ENCODE measurements around the gene HK1. TPM values are rescaled to one million over a fixed set of nuclear protein-coding genes. Genes with fewer than 3 reads are reported as not detected.

HK1 gene
- total RNA-seq, 1 donor from 2014 or later = 88.8 TPM

- no peak for TF ChIP-seq CTCF (conservative IDR thresholded peaks at IDR 0.05)
- peaks cover 7% of the 10 kb centered on the region for H3K4me1 Mint-ChIP-seq
- DNase-seq (ENCODE audit: low read depth, low spot score) = no peak
- H3K27me3 Mint-ChIP-seq (ENCODE audit: low read depth) = peaks cover 3% of the 10 kb centered on the region
- no peak overlapping the region for H3K4me3 Mint-ChIP-seq
- H3K27ac Mint-ChIP-seq (ENCODE audit: unreplicated experiment) = no peak overlapping the region
- H3K9me3 Mint-ChIP-seq = no peaks in the 10 kb centered on the region
- H3K36me3 Mint-ChIP-seq (ENCODE audit: low read depth) = no peaks in the 10 kb centered on the region
Measured at GRCh38 chr10:69419096-69419743, 140.9 kb downstream of the HK1 start.

- Mint-ChIP-seq H3K36me3 (ENCODE audit: low read depth) (no peaks in the 10 kb centered on the region), H3K27ac (ENCODE audit: unreplicated experiment) (no peak overlapping the region), H3K27me3 (ENCODE audit: low read depth) (peaks cover 3% of the 10 kb centered on the region), H3K4me1 (peaks cover 7% of the 10 kb centered on the region), H3K4me3 (no peak overlapping the region), H3K9me3 (no peaks in the 10 kb centered on the region)
- DNase-seq (ENCODE audit: low read depth, low spot score) = no peak
- TF ChIP-seq CTCF (conservative IDR thresholded peaks at IDR 0.05) = no peak
Measured at GRCh38 chr10:69419744-69420126, 141.4 kb downstream of the HK1 start.

- Mint-ChIP-seq H3K36me3 (ENCODE audit: low read depth) (no peaks in the 10 kb centered on the region), H3K27me3 (ENCODE audit: low read depth) (peaks cover 3% of the 10 kb centered on the region), H3K27ac (ENCODE audit: unreplicated experiment) (no peak overlapping the region), H3K9me3 (no peaks in the 10 kb centered on the region), H3K4me1 (peaks cover 7% of the 10 kb centered on the region), H3K4me3 (no peak overlapping the region)
- DNase-seq (ENCODE audit: low read depth, low spot score) = no peak
- no peak for TF ChIP-seq CTCF (conservative IDR thresholded peaks at IDR 0.05)
Measured at GRCh38 chr10:69421611-69422308, 143.5 kb downstream of the HK1 start.

- H3K36me3 Mint-ChIP-seq (ENCODE audit: low read depth) = no peaks in the 10 kb centered on the region
- DNase-seq (ENCODE audit: low read depth, low spot score) = no peak
- H3K4me1 Mint-ChIP-seq = peaks cover 6% of the 10 kb centered on the region
- no peak overlapping the region for H3K4me3 Mint-ChIP-seq
- no peak for TF ChIP-seq CTCF (conservative IDR thresholded peaks at IDR 0.05)
- peaks cover 3% of the 10 kb centered on the region for H3K27me3 Mint-ChIP-seq (ENCODE audit: low read depth)
- H3K27ac Mint-ChIP-seq (ENCODE audit: unreplicated experiment) = no peak overlapping the region
- H3K9me3 Mint-ChIP-seq = no peaks in the 10 kb centered on the region
Measured at GRCh38 chr10:69422676-69423075, 144.4 kb downstream of the HK1 start.

- DNase-seq (ENCODE audit: low read depth, low spot score) = no peak
- H3K36me3 Mint-ChIP-seq (ENCODE audit: low read depth) = no peaks in the 10 kb centered on the region
- H3K9me3 Mint-ChIP-seq = no peaks in the 10 kb centered on the region
- TF ChIP-seq CTCF (conservative IDR thresholded peaks at IDR 0.05) = no peak
- H3K27me3 Mint-ChIP-seq (ENCODE audit: low read depth) = peaks cover 3% of the 10 kb centered on the region
- no peak overlapping the region for H3K27ac Mint-ChIP-seq (ENCODE audit: unreplicated experiment)
- no peak overlapping the region for H3K4me3 Mint-ChIP-seq
- H3K4me1 Mint-ChIP-seq = no peaks in the 10 kb centered on the region
Measured at GRCh38 chr10:69425041-69425440, 146.7 kb downstream of the HK1 start.

Measured in neural crest cell (in vitro differentiated cells).